HG02885 (cell line): ENCODE results near the gene CDH23.

Experiments
- ATAC-seq: cut with Tn5 transposase; IDR thresholded peaks from one replicate; pipeline ENCODE4 v1.9.1; 2021; ENCODE audit warnings: mild to moderate bottlenecking; ENCODE audit not compliant: unreplicated experiment, poor library complexity

CDH23 gene

GRCh38 chr10:71752391-71753090 lies 355.8 kb downstream of the CDH23 start:
- ATAC-seq: no peak

GRCh38 chr10:71753091-71753959 lies 356.6 kb downstream of the CDH23 start:
- ATAC-seq: no peak

- ATAC-seq: no peak
Observed at GRCh38 chr10:71753960-71754505, 357.3 kb downstream of the CDH23 start.

GRCh38 chr10:71754562-71754961 lies 357.8 kb downstream of the CDH23 start:
- no peak for ATAC-seq

- no peak for ATAC-seq
Observed at GRCh38 chr10:71755179-71755879, 358.6 kb downstream of the CDH23 start.

GRCh38 chr10:71756311-71757191 lies 359.8 kb downstream of the CDH23 start:
- ATAC-seq: no peak

- no peak for ATAC-seq
Observed at GRCh38 chr10:71757399-71757922, 360.7 kb downstream of the CDH23 start.

GRCh38 chr10:71761105-71761511 lies 364.4 kb downstream of the CDH23 start:
- ATAC-seq: no peak

- ATAC-seq: no peak
Observed at GRCh38 chr10:71761541-71762113, 364.9 kb downstream of the CDH23 start.

GRCh38 chr10:71762324-71762723 lies 365.6 kb downstream of the CDH23 start:
- no peak for ATAC-seq

GRCh38 chr10:71763352-71764127 lies 366.8 kb downstream of the CDH23 start:
- ATAC-seq: no peak

- no peak for ATAC-seq
Observed at GRCh38 chr10:71765176-71765904, 368.6 kb downstream of the CDH23 start.

GRCh38 chr10:71765906-71766716 lies 369.4 kb downstream of the CDH23 start:
- no peak for ATAC-seq

- no peak for ATAC-seq
Observed at GRCh38 chr10:71766717-71767419, 370.1 kb downstream of the CDH23 start.

- ATAC-seq: no peak
Observed at GRCh38 chr10:71767420-71768035, 370.8 kb downstream of the CDH23 start.

GRCh38 chr10:71769279-71769823 lies 372.6 kb downstream of the CDH23 start:
- ATAC-seq: peak; percentile 13
